ENCODE data around the gene ARHGAP36.

DNA sequence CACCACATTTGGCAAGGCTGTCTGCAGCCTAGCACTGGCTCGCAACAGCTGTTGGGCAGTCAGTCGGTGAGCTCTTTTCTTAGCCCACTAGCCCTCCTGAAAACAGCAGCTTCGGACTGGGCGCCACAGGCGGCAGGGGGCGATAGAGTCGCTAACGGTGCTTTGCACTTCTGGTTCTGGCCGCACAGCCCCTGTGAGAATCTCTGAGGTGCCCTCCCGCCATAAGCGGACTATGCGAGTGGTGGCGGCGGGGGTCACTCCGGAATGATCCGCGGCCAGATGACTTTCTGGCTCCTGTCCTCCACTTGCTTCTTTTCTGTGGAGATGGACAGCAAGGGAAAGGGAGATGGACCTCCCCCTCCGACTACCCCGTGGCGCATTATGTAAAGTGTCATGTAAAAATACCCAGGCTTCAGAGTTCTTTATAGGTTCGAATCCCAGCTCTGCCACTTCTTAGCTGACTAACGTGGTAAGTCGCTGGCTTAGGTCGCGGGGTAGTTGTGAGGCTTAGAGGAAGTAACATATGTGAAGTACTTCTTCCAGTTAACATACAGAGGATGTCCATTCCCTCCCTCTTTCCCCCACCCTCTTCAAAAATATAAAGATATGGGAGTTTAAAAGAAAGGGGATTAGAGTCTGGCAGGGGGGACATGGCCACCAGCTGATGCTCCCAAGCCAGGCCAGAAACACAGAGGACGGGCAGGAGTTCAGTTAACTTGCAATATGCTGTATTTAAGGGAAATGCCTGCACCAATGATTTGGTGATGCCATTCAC lies 11.0 kb downstream of the ARHGAP36 start:
- TF ChIP-seq ZFX (CRISPR knock-in tag; IDR thresholded peaks at IDR 0.05) (no peak), RB1 (IDR thresholded peaks at IDR 0.05; ENCODE audit: low read depth) (no peak), MAZ (CRISPR knock-in tag; conservative IDR thresholded peaks at IDR 0.05 in 1 of 2, IDR thresholded peaks at IDR 0.05 in 1 of 2) (no peak), CBX2 (IDR thresholded peaks at IDR 0.05; ENCODE audit: insufficient read depth, low read length, poor library complexity, severe bottlenecking) (no peak), CHD4 (IDR thresholded peaks at IDR 0.05; ENCODE audit: insufficient read depth, insufficient replicate concordance, low read depth, low read length, poor library complexity, severe bottlenecking) (no peak), NFYB (IDR thresholded peaks at IDR 0.05; ENCODE audit: extremely low read depth, insufficient read length) (no peak), EP300 (IDR thresholded peaks at IDR 0.05; ENCODE audit: low read length) (no peak), ZNF324 (CRISPR knock-in tag; IDR thresholded peaks at IDR 0.05) (no peak), EHMT2 (IDR thresholded peaks at IDR 0.05) (no peak)
- TF ChIP-seq, protein P1, sequence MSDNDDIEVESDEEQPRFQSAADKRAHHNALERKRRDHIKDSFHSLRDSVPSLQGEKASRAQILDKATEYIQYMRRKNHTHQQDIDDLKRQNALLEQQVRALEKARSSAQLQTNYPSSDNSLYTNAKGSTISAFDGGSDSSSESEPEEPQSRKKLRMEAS (CRISPR knock-in tag; IDR thresholded peaks at IDR 0.05): no peak
- TF ChIP-seq, protein P2, sequence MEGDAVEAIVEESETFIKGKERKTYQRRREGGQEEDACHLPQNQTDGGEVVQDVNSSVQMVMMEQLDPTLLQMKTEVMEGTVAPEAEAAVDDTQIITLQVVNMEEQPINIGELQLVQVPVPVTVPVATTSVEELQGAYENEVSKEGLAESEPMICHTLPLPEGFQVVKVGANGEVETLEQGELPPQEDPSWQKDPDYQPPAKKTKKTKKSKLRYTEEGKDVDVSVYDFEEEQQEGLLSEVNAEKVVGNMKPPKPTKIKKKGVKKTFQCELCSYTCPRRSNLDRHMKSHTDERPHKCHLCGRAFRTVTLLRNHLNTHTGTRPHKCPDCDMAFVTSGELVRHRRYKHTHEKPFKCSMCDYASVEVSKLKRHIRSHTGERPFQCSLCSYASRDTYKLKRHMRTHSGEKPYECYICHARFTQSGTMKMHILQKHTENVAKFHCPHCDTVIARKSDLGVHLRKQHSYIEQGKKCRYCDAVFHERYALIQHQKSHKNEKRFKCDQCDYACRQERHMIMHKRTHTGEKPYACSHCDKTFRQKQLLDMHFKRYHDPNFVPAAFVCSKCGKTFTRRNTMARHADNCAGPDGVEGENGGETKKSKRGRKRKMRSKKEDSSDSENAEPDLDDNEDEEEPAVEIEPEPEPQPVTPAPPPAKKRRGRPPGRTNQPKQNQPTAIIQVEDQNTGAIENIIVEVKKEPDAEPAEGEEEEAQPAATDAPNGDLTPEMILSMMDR (IDR thresholded peaks at IDR 0.05 in 2 of 3, conservative IDR thresholded peaks at IDR 0.05 in 1 of 3; ENCODE audit: insufficient read depth in 2 of 3, low read depth in 1 of 3, low read length in 3 of 3): peak; percentile 54 to 80 (median 61)
- TF ChIP-seq, protein P3, sequence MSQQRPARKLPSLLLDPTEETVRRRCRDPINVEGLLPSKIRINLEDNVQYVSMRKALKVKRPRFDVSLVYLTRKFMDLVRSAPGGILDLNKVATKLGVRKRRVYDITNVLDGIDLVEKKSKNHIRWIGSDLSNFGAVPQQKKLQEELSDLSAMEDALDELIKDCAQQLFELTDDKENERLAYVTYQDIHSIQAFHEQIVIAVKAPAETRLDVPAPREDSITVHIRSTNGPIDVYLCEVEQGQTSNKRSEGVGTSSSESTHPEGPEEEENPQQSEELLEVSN (IDR thresholded peaks at IDR 0.05; ENCODE audit: borderline replicate concordance in 1 of 2, extremely low read depth in 1 of 2, insufficient read depth in 1 of 2, insufficient read length in 1 of 2, low read depth in 1 of 2, low read length in 1 of 2, poor library complexity in 1 of 2, severe bottlenecking in 1 of 2): no peak

Measured in K562 (cell line).